Smooth muscle cell of the coronary artery (primary cell): Measurements from ENCODE around the gene ZCRB1. TPM values are rescaled to one million over a fixed set of nuclear protein-coding genes. Genes with fewer than 3 reads are reported as not detected.

ENCODE experiments used
- total RNA-seq: library from RNA; depleted of rRNA; stranded (reverse); fragments of >200 nt; gene quantifications from 2 replicates; pipeline ENCODE4 v1.2.3, GENCODE V29; 2014; ENCODE audit warnings: low replicate concordance

The ZCRB1 gene
- total RNA-seq = 11.6 and 22.2 TPM in 2 replicates

DNA sequence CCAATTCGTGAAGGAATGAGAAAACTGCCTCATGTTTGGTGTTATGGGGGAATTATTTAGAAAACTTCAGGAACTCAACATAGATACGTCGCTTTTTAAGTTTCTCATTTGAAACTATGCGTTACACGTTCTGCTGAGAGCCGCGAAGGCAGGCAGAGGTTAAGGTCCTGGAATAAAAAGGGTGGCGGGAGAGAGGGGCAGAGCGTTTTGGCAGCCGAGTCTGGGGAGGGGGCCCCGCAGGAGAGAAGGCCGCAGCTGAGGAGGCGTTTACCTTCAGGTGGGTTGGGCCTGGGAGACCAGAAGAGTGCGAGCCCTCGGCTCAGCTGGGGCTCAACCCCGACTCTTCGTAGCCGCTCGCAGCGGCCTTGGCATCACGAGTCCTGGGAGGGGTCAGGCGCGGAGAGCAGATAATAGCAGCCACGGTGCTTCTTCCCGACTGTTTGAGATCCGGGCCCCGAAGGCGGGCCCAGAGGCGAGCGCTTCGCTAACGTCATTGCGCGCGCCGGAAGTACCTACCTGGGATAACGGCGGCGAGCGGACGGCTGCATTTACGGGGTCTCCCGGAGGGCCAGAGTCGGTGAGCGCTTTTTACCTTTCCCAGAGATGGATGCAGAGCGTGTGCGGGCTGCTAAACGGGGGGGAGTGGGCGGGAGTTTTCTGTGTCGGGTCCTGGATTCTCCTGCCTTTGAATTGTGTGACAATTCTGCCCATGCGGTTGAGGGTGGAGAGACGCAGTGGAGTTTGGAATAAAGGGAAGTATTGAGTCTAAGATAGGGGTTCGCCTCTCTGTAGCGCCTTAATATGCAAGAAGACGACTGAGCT lies at the start of gene ZCRB1, which contains the start of gene PPHLN1:
TSS of gene ZCRB1 (minus strand) at position 442 of the 822 bp plus-strand sequence. CDS start 1,992 bp downstream, outside the sequence.
TSS of gene PPHLN1 (plus strand) at position 515 of the 822 bp plus-strand sequence. CDS start 9,736 bp downstream, outside the sequence.

Other genes starting within 250 kb of the ZCRB1 start
- 4.2 and 8.3 TPM in 2 replicates for gene GXYLT1, start 181.2 kb downstream of the ZCRB1 start, total RNA-seq
- 5.7 and 10.6 TPM in 2 replicates for gene YAF2, start 87.8 kb downstream of the ZCRB1 start, total RNA-seq
- 70.4 and 84.1 TPM in 2 replicates for gene PPHLN1, start 73 bp upstream of the ZCRB1 start, total RNA-seq